Panc1 (cell line): ENCODE measurements around the gene LINGO3. TPM values are rescaled to one million over a fixed set of nuclear protein-coding genes. Genes with fewer than 3 reads are reported as not detected.

ENCODE experiments used
- ATAC-seq: fragments of 200-7000 bp; cut with Tn5 transposase; 2 replicates; pipeline ENCODE4 v1.9.1; 2020; ENCODE audit warnings: mild to moderate bottlenecking, moderate library complexity
- BruUV-seq: library from RNA; stranded (reverse); fragments of 400-500 nt; replicated peaks from 2 replicates; lab custom pipeline; 2021; lab: Mats Ljungman, UMichigan
- CTCF ChIA-PET: fragments of 300-600 bp; sonication (Branson Sonifier 250); formaldehyde crosslinking; loops from one replicate; lab custom pipeline; 2022; ENCODE audit warnings: antibody characterized with exemption; lab: Charles Lee
- POLR2A ChIA-PET: fragments of 300-600 bp; sonication (Branson Sonifier 250); formaldehyde crosslinking; loops from one replicate; lab custom pipeline; 2022; ENCODE audit warnings: antibody characterized with exemption; lab: Charles Lee
- DNase-seq: peaks from one replicate; pipeline ENCODE4 v3.0.0-alpha.2; 2010; ENCODE audit warnings: low read depth, low spot score
- H3K27ac ChIP-seq: 2 replicates; pipeline ENCODE4 v1.5.1; 2011; ENCODE audit warnings: mild to moderate bottlenecking, low read length, inconsistent platforms
- H3K27me3 ChIP-seq: fragments of 200-500 bp; sonication (Bioruptor generic); 2 replicates; pipeline ENCODE4 v1.6.0; 2014; ENCODE audit warnings: low read length, inconsistent platforms; ENCODE audit not compliant: control insufficient read depth, insufficient read depth
- H3K36me3 ChIP-seq: fragments of 200-500 bp; sonication (Bioruptor generic); 2 replicates; pipeline ENCODE4 v1.5.1; 2014; ENCODE audit warnings: inconsistent platforms, mild to moderate bottlenecking, low read length, moderate library complexity; ENCODE audit not compliant: control insufficient read depth, insufficient read depth
- H3K4me1 ChIP-seq: 2 replicates; pipeline ENCODE4 v1.5.1; 2011; ENCODE audit warnings: inconsistent platforms, mild to moderate bottlenecking, low read length, moderate library complexity; ENCODE audit not compliant: control insufficient read depth, insufficient read depth
- H3K4me3 ChIP-seq, 2 experiments: 2 replicates each; pipeline ENCODE4 v1.5.1; 2011 to 2012; ENCODE audit warnings: low read depth in 2 of 2, low read length in 2 of 2, mild to moderate bottlenecking in 2 of 2, inconsistent platforms in 1 of 2, moderate library complexity in 1 of 2
- H3K9me3 ChIP-seq: fragments of 200-500 bp; sonication (Bioruptor generic); 2 replicates; pipeline ENCODE4 v1.5.1; 2014; ENCODE audit warnings: low read depth, mild to moderate bottlenecking, inconsistent platforms, low read length, moderate library complexity; ENCODE audit not compliant: control insufficient read depth, insufficient read depth
- POLR2AphosphoS5 ChIP-seq: IDR thresholded peaks from 2 replicates; pipeline ENCODE4 v1.6.1; 2012; ENCODE audit warnings: mild to moderate bottlenecking, low read depth, low read length, moderate library complexity
- SIN3A ChIP-seq: IDR thresholded peaks from 2 replicates; pipeline ENCODE4 v1.6.1; 2012; ENCODE audit warnings: low read depth, mild to moderate bottlenecking, low read length, moderate library complexity, borderline replicate concordance; ENCODE audit not compliant: insufficient read depth
- TCF7L2 ChIP-seq: IDR thresholded peaks from 2 replicates; pipeline ENCODE4 v1.6.1; 2011; ENCODE audit warnings: mild to moderate bottlenecking, low read depth, low read length, inconsistent platforms
- in situ Hi-C: cut with HindIII; loops from 2 replicates; pipeline ENCODE4 v1.10.0; 2016; ENCODE audit warnings: low sequenced_read_pairs, low pct_unique_long_range_greater_than_20kb
- intact Hi-C: fragments of 100-400 bp; cut with micrococcal nuclease; formaldehyde crosslinking; loops from one replicate; pipeline ENCODE4 v1.10.0; 2022; ENCODE audit not compliant: unreplicated experiment
- total RNA-seq: library from RNA; stranded (reverse); gene quantifications from one replicate; pipeline ENCODE4 v1.2.1, GENCODE V29; 2021; ENCODE audit not compliant: unreplicated experiment
- TF ChIP-seq, protein P1 (sequence below): fragments of 450-650 bp; IDR thresholded peaks from 2 replicates; pipeline ENCODE4 v1.5.1; 2017; ENCODE audit warnings: mild to moderate bottlenecking
- TF ChIP-seq, protein P2 (sequence below), 2 experiments: IDR thresholded peaks; 2 replicates each; pipeline ENCODE4 v1.6.1; 2011 to 2012; ENCODE audit warnings: low read depth in 2 of 2, control low read depth in 1 of 2, low read length in 1 of 2, mild to moderate bottlenecking in 1 of 2, moderate library complexity in 1 of 2; ENCODE audit not compliant: insufficient read depth in 1 of 2

Gene LINGO3
- total RNA-seq, 1 experiment from 2014 or later: 0.13 TPM

DNA sequence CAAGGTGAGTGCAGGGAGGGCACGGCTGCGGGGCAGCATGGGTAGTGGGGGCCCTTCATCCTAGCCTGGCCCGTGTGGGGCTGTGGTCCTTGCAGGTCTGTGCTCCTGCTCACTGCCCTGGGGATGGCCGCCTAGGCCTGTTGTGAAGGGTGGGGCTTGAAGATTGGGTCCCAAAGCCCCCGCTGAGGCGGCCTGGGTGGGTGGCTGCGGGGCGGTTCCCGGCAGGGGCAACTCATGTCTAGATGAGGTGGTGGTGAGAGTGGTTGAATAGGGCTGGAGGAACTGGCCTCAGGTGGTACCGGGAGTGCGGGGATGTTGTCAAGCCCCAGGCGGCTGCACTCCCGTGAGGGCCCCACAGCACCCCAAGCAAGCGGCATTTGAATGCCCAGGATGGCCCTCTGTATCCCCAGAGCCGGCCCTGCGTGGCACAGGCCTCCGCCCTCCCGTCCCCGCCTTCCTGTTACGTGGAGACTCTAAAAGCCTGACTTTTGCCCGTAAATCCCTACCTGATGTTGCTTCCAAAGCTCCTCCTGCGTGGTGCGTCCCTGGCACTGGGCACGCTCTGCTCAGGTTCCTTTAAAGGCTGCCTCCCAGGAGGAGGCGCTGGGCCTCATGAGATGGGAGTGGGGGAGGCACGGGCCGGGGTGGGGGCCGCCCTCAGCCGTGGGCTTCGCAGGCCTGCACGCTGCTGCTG, 35.5 kb upstream of the LINGO3 start:
- Histone ChIP-seq H3K4me3 (no peak overlapping the region), H3K36me3 (no peaks in the 10 kb centered on the region), H3K4me1 (no peaks in the 10 kb centered on the region), H3K27ac (no peak overlapping the region), H3K9me3 (no peaks in the 10 kb centered on the region), H3K27me3 (no peaks in the 10 kb centered on the region)
- intact Hi-C loops (no loop called here), in situ Hi-C loops (no loop called here)
- DNase-seq (no peak), ATAC-seq (no peak)
- ChIA-PET CTCF (no interaction called here), POLR2A (no interaction called here)
- no peak for TF ChIP-seq TCF7L2
- TF ChIP-seq, protein P1, sequence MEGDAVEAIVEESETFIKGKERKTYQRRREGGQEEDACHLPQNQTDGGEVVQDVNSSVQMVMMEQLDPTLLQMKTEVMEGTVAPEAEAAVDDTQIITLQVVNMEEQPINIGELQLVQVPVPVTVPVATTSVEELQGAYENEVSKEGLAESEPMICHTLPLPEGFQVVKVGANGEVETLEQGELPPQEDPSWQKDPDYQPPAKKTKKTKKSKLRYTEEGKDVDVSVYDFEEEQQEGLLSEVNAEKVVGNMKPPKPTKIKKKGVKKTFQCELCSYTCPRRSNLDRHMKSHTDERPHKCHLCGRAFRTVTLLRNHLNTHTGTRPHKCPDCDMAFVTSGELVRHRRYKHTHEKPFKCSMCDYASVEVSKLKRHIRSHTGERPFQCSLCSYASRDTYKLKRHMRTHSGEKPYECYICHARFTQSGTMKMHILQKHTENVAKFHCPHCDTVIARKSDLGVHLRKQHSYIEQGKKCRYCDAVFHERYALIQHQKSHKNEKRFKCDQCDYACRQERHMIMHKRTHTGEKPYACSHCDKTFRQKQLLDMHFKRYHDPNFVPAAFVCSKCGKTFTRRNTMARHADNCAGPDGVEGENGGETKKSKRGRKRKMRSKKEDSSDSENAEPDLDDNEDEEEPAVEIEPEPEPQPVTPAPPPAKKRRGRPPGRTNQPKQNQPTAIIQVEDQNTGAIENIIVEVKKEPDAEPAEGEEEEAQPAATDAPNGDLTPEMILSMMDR: no peak
- BruUV-seq: no TSS peak

DNA sequence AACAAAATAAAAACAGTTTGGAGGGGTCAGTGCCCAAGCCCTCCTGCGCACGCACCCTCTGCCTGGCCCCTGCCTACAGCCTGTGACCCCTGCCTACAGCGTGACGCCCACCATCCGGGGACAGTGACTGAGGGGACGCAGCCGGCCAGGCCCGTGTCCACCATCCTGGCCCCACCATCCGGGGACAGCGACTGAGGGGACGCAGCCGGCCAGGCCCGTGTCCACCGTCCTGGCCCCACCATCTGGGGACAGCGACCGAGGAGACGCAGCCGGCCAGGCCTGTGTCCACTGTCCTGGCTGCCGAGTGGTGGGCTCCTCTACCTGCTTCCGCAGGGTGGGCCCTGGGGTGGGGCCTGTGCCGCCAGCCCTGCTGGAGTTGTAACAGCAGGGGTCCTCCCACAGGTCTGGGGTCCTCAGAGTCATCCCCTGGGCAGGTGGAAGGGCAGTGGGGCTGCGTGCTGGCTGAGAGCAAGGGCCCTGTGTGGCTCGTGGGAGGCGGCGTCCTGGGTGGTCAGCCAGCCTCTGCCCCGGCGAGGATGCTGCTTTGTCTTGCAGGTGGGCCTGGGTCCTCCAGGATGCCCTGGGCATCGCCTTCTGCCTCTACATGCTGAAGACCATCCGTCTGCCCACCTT, 34.8 kb upstream of the LINGO3 start:
- intact Hi-C loops: no loop called here
- ATAC-seq (no peak), DNase-seq (no peak)
- POLR2A ChIA-PET: no interaction called here
- no peaks in the 10 kb centered on the region for H3K27me3 ChIP-seq
- no peaks in the 10 kb centered on the region for H3K36me3 ChIP-seq
- TF ChIP-seq, protein P2, sequence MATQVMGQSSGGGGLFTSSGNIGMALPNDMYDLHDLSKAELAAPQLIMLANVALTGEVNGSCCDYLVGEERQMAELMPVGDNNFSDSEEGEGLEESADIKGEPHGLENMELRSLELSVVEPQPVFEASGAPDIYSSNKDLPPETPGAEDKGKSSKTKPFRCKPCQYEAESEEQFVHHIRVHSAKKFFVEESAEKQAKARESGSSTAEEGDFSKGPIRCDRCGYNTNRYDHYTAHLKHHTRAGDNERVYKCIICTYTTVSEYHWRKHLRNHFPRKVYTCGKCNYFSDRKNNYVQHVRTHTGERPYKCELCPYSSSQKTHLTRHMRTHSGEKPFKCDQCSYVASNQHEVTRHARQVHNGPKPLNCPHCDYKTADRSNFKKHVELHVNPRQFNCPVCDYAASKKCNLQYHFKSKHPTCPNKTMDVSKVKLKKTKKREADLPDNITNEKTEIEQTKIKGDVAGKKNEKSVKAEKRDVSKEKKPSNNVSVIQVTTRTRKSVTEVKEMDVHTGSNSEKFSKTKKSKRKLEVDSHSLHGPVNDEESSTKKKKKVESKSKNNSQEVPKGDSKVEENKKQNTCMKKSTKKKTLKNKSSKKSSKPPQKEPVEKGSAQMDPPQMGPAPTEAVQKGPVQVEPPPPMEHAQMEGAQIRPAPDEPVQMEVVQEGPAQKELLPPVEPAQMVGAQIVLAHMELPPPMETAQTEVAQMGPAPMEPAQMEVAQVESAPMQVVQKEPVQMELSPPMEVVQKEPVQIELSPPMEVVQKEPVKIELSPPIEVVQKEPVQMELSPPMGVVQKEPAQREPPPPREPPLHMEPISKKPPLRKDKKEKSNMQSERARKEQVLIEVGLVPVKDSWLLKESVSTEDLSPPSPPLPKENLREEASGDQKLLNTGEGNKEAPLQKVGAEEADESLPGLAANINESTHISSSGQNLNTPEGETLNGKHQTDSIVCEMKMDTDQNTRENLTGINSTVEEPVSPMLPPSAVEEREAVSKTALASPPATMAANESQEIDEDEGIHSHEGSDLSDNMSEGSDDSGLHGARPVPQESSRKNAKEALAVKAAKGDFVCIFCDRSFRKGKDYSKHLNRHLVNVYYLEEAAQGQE (IDR thresholded peaks at IDR 0.05; ENCODE audit: insufficient read depth in 1 of 2, low read depth in 2 of 2, low read length in 1 of 2): no peak
- TF ChIP-seq SIN3A (no peak), POLR2AphosphoS5 (no peak), TCF7L2 (no peak)
- TF ChIP-seq, protein P1: no peak
- in situ Hi-C loops: no loop called here
- no peaks in the 10 kb centered on the region for H3K4me1 ChIP-seq
- H3K4me3 ChIP-seq: no peak overlapping the region
- no TSS peak for BruUV-seq
- H3K9me3 ChIP-seq: no peaks in the 10 kb centered on the region
- CTCF ChIA-PET: no interaction called here
- H3K27ac ChIP-seq: no peak overlapping the region
